Pons (tissue), 1 donor: ENCODE measurements around the gene CHD9NB.

Experiments
- DNase-seq: peaks from one replicate; pipeline ENCODE4 v3.0.0-alpha.2; 2016; ENCODE audit warnings: low spot score

Gene CHD9NB

DNA sequence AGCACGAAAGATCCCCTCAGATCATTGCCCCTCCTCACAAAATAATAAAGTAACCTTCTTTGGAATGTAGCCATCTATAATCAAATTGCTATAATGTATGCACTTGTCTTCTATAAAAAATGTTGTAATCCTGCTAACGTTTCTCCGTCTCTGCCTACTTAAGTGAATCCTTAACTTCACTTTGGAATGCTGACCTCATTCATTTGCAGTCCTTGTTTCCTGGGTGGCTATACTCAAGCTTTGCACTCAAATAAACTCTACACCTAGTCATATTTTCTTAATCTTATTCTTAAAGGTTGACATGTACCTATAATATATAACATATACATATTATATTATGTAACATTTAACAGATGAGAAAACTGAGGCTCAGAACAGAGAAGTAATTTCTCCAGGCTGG lies 22.7 kb downstream of the CHD9NB start:
- no peak for DNase-seq

DNA sequence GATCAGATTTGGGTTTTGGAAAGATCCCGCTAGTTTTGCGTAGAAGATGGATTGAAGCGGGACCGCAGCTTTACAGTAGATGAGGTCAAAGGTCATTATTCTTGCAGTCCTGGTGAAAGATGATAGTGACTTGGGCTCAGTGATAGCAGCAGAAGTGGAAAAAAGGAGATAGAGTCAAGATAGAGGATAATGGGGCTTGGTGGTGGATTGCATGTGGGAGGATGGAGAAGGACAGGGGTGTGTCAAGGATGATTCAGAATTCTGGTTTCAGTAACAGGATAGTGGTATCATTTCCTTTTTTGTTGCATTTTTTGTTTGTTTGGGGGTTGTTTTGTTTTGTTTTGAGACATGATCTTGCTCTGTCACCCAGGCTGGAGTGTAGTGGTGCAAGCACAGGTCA lies 28.7 kb downstream of the CHD9NB start:
- no peak for DNase-seq

DNA sequence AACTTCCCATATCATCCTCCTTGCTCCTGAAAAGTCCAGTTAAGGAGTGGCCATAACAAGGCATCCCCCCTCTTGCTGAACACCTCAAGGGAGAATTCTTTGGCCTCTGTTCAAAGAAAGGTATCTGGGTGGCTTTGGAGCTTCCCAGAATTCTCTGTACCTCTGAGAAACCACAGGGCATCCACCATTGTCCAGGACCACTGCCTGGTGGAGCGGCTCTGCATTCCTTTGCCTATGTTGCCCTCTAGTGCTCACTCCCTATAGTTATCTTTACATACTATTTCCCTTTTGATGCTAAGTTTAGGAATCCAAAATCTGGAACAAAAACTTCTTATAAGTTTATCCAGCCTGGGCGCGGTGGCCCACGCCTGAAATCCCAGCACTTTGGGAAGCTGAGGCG lies 30.3 kb downstream of the CHD9NB start:
- peak; percentile 56 for DNase-seq

DNA sequence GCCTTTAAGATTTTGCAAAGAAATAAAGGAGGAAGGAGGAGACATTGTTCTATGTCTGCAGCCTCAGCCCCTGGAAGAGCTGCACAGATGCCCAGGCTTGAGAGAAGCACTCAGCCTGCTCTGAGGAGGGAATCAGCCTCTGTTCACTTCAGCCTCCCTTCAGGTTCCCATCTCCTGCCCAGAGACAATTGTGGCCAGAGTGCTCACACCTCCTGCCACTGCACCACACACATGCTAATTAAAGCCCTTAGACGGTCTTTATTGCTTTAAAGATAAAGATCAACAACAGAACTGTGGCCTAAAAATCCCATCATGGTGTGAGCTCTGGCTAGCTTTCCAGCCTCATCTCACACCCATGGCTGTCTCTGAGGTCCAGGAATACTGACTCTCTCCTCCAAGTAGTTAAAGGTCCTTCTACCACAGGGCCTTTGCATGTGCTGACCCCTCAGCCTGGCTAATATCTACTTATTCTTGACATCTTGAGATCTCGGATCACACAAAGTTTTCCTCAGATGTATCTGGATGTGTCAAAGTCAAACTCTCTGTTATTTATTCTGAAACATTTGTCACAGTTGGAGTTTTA lies 33.8 kb downstream of the CHD9NB start:
- DNase-seq = no peak

DNA sequence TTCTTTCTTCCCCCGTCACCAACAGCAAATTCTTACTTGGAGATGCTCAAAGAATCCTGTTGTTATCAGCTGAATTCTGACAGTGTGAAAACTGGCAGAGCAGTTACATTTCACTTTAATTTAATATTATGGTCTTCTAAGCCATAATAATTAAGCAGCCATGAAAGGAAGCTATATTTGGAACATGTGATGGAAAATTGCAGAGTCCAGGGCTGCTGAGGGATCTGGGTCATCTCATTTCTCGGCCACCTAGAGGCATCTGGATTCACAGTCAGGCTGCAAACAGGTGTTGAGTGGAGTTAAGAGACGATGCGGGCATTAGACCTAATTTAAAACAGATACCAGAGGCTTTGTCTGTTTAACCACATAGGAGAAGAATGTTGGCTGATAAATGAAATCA lies 38.4 kb downstream of the CHD9NB start:
- DNase-seq = no peak

DNA sequence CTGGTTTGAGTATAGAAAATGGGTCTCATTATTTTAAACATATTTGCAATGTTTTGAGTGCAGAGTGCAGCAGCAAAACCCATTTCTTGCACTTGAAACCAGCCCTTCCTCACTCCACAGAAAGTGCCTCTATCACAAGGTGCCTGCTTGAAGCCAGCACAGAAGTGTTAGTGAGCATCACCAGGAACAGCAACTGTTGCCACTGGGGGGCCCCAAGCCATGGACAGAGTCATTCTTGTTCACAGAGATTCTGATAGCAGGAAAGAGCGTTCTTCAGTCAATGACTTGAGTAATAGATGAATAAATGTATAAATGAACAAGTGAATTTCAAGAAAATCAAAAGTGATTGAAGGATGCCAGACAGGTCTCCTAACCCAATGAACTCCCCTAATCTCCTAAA lies 45.6 kb downstream of the CHD9NB start:
- DNase-seq = no peak

DNA sequence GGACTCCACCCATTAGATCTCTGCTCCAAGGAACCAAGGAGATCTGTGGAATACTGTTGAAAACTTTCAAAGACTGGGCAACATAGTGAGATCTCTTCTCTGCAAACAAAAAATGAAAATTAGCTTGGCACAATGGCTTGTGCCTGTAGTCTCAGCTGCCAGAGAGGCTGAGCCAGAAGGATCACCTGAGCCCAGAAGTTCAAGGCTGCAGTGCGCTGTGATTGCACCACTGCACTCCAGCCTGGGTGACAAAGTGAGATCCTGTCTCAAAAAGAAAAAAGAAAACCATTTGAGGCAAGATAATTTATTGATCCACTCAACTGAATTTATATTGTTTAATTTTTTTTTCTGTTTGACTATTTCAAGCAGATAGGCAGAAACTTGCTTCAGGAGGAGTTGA lies 54.8 kb downstream of the CHD9NB start:
- no peak for DNase-seq

DNA sequence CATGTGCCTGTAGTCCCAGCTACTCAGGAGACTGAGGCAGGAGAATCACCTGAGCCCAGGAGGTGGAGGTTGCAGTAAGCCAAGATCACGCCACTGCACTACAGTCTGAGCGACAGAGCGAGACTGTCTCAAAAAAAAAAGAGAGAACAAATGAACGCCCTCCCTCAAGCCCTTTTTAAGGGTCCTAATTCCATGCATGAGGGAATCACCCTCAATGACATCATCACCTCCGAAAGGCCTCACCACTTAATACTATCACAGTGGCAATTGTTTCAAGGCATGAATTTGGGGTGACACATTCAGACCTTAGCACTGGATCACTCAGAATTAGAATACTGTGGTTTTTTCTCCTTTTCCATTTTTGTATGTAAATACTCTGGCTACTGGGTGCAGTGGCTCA lies 57.8 kb downstream of the CHD9NB start:
- no peak for DNase-seq

DNA sequence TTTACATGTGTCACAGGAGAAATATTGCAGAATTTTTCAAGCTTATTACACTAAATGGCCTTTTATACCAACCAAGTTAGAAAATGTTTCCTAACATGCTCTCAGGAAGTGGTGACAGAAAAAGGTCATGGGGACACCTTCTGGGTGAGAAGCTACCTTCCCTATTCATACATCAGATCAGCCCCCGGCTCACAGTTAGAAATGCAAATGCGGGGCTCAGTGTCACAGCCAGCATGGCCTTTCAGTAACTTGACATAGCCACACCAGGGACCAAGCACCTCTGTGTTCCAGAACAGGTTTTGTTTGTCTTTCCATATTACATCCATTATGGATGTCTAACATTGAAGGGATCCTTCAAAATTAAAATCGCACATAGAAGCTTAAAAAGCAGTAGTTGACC lies 59.5 kb downstream of the CHD9NB start:
- no peak for DNase-seq

DNA sequence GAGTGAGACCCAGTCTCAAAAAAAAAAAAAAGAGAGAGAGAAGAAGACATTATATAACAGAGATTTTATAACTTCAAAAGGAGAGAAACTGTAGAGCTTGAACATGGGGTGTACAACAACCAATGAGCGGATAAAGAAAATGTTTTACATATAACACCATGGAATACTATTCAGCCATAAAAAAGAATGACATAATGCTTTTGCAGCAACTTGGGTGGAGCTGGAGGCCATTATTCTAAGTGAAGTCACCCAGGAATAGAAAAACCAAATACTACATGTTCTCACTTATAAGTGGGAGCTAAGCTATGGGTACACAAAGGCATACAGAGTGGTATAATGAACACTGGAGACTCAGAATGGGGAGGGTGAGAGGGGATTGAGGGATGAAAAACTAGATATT lies 61.1 kb downstream of the CHD9NB start:
- no peak for DNase-seq
